NCI-H128 (cell line): ENCODE results near the gene DNAH10.

Experiments
- DNase-seq: peaks from one replicate; lab custom pipeline; 2025; ENCODE audit not compliant: unreplicated experiment; lab: John Stamatoyannopoulos, UW

The DNAH10 gene

GRCh38 chr12:123840765-123841425 is 78.8 kb downstream of the DNAH10 start:
- no peak for DNase-seq

DNA sequence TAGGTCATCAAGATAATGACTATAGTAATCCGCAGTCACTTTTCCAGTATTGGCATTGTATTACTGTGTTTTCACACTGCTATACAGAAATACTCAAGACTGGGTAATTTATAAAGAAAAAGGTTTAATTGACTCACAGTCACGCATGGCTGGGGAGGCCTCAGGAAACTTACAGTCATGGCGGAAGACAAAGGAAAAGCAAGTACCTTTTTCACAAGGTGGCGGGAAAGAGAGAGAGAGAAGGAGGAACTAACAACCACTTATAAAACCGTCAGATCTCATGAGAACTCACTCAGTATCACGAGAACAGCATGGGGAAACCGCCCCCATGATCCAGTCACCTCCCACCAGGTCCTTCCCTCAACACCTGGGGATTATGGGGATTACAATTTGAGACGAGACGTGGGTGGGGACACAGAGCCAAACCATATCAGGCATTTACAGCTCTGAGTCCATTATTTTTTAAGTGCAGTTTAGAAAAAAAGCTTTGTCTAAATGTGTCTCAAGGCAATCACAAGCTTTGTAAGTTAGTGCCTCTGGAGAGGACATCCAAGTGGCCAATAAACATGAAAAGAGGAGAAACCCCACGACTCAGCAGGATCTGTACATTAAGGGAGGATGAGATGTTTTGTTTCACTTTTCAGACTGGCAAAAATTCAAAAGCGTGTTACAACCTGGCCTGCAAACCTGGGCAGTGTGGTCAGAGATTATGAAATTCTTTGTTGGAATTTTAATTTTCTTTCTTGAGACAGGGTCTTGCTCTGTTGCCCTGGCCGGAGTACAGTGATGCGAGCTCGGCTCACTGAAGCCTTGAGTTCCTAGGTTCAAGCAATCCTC is 82.0 kb downstream of the DNAH10 start:
- DNase-seq, result no peak

- DNase-seq, result no peak
Observed at GRCh38 chr12:123845881-123846280, 83.8 kb downstream of the DNAH10 start.

DNA sequence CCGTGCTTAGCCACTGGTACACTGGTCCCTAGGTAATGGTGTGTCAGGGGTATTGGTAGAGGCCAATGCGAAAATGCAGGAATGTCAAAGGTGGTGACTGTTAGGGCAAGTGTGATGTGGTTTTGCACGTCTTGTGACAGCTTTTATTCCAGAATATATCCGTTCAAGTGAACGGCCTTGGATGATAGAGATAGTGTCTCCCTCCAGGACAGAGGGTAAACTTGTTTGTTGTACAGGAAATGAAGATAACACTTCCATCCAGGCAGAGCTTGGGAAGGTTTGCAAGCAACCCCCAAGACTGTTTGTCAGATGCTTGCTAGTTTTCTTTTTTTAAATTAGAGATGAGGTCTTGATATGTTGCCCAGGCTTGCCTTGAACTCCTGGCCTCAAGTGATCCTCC is 84.2 kb downstream of the DNAH10 start:
- DNase-seq, result no peak

DNA sequence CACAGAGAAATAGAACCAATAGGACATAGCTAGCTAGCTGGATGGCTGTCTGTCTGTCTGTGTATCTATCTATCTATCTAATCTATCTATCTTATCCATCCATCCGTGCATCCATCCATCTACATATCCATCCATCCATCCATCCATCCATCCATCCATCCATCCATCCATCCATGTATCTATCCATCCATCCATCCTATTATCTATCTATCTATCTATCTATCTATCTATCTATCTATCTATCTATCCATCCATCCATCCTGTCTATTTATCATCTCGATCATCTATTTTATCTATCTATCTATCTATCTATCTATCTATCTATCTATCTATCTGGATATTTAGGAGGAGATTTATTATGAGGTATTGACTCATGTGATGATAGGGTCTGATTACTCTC is 84.9 kb downstream of the DNAH10 start:
- no peak for DNase-seq

DNA sequence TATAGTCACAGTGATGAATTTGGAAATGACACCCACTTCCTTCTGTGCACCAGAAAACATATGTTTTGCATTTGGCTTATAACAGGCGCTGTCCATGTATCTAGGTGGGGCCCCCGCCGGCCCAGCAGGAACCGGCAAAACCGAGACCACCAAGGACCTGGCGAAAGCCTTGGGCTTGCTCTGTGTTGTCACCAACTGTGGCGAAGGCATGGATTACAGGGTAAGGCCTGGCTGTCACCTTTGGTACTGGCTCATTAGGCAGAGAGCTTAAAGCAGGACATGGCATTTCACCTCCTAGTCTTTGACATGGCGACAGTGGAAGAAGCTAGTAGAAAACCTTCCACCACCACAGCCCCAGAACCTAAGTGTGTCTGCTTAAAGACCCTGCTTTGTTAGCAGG is 85.8 kb downstream of the DNAH10 start:
- DNase-seq, result no peak

DNA sequence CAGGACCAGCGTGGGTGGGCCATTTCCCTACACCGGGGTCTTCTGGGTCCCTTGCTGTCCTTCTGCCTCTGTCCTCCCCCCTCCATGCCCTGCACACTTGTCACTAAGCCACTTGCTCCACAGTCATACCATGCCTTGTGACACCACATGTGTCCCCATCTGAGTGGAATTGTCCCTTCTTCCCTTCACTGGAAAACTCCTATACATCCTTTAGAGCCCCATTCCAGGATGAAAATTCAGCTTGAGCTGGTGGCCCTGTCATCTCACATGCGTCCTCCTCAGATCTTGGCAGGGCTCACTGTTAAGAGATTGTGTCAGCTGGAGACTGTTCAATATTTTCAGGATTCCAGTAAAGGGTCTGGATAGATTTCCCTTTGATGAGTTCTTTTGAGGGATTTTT is 87.4 kb downstream of the DNAH10 start:
- DNase-seq, result no peak

DNA sequence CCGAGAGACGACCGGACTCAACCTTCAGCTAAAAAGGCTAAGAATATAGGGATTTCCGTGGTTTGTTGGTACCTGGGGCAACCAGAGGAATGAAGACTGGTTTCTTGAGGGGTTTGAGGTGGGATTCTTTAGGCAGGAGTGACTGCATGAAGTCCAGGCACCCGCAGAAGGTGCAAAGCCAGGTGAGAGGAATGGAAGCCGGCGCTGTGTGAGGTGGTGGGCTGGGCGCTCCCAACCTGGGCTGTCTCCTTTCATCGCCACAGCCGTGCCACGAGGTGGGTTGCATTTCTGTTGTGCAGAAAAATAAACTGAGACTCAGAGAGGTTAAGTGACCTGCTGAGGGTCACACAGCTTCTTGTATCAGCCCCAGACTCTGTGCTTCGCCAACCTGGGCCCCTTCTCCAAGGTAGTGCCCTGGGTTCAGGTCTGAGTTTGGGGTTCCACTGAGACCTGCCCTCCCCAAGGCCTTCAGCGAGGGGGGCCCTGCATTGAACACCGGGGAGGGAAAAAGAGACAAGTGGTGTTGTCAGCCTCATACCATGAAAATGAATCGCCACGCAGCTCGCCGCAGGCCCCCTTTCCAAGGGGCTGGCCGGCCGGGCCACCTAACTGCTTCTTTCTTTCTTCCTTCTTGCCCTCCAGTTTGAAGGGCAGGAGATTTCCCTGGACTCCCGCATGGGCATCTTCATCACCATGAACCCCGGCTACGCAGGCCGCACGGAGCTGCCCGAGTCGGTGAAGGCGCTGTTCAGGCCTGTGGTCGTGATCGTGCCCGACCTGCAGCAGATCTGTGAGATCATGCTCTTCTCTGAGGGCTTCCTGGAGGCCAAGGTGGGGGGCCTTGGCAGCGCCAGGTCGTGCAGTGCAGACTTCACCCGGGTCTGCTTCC is 88.4 kb downstream of the DNAH10 start:
- DNase-seq, result no peak

DNA sequence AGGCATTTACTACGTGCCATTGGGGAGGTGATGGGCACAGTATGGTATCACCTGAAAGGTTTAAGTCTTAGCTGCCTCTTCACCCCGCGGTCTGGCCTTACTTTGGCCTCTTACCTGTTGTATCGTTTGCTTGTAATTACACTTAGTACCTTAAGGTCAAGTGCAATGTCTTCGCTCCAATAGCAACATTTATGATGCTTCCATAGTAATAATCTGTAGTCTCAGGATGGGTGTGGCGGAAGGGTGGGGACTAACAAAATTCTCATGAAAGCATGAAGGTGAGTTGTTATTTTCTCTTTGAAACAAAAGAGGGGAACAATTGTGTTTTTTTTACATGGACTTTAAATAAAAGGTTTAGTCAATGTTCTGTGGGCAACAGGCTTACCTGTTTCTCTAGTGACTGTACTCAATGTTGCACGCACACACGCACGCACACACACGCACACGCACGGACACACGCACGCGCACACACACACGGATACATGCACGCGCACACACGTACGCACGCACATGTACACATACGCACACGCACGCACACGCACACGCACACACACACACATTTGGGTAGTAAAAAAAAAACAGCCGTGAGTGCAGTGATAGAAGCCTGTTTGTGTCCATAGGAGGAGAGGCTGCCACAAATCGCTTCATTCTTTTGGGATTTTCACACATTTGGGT is 91.4 kb downstream of the DNAH10 start:
- no peak for DNase-seq

GRCh38 chr12:123854232-123854631 is 92.1 kb downstream of the DNAH10 start:
- DNase-seq, result no peak

DNA sequence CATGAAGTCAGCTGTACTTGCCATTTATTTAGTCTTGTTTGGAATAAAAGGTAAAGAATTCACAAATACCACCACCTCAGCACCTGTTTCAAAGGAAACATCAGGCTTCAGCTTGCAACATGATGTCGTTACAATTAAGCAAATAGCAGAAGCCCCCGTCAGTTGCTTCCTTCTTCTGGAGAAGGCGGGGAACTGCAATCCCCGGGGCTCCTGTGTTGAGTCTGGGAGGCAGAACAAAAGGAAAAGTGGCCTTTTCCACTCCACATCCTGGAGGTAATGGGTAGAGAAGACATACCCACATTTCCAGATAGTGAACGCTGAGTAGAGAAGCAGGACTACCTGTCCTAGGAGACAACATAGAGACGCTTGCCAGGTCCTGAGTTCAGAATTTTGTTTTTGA is 92.8 kb downstream of the DNAH10 start:
- DNase-seq, result no peak

DNA sequence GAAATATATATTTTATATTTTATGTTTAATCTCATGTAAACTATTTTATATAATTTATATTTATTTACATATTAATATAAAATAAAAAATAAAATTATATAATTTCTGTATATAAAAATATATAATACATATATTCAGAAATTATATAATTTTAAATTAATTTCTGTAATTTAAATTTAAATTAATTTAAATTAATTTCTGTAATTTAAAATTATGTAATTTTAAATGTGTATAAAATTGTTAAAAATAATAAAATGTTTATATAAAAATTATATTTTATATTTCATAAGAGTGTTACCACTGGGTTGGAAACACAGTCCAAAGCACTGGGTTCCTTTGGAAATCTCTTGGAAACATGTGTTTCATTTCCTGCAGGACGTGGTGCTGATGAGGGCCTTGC is 94.6 kb downstream of the DNAH10 start:
- no peak for DNase-seq

GRCh38 chr12:123858176-123858575 is 96.1 kb downstream of the DNAH10 start:
- no peak for DNase-seq

DNA sequence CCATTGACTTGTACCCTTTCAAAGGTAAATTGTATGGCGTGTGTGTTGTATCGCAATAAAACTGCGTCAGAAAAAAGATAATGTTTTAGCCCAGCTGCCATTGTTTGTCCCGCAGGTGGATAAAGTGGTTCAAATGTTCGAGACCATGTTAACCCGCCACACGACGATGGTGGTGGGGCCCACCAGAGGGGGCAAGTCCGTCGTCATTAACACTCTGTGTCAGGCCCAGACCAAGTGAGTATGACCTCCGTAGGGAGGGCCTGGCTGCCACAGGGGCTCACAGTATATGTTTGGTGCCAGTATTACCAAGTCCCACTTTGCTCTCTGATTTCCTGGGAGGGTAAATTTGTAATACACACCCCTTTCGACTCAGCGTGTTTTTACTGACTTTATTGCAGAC is 96.9 kb downstream of the DNAH10 start:
- no peak for DNase-seq

DNA sequence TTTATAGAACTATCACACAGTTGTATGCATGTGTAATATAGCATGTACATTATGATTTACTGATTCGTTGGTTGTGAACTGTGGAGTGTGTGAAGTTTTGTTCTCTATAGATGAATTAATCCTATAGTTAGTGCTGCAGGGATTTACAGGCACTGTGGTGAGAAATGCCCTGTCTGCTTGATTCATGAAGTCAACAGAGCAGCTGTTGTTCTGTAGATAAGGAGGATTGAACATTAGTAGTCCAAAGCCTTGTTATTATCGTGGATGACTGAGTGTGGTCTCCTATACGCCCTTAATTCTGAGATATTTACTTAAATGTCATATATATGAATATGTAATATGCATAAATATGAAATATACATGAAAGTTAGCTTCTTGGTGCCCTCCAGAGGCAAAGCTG is 98.3 kb downstream of the DNAH10 start:
- no peak for DNase-seq

DNA sequence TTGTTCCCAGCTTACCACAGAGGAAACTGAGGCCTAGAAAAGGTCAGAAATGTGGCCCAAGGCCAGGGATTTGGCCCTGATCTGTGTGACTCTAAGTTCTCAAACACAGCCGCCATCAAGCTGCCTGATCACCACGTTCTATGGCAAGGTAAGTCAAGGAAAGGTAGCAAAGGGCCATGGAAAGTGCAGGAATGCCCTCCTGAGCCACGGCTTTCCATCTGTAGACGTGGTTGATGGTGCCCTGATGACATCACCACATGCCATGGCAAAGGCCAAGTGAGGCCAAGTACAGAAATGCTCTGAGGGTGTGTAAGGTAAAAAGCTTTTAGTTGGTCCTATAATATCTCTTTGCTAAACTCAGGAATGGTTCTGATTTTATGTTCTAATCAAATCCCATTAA is 99.3 kb downstream of the DNAH10 start:
- DNase-seq, result no peak

GRCh38 chr12:123867141-123867540 is 105.0 kb downstream of the DNAH10 start:
- DNase-seq, result no peak

- no peak for DNase-seq
Observed at GRCh38 chr12:123868791-123869190, 106.7 kb downstream of the DNAH10 start.

- DNase-seq, result no peak
Observed at GRCh38 chr12:123873793-123874192, 111.7 kb downstream of the DNAH10 start.

DNA sequence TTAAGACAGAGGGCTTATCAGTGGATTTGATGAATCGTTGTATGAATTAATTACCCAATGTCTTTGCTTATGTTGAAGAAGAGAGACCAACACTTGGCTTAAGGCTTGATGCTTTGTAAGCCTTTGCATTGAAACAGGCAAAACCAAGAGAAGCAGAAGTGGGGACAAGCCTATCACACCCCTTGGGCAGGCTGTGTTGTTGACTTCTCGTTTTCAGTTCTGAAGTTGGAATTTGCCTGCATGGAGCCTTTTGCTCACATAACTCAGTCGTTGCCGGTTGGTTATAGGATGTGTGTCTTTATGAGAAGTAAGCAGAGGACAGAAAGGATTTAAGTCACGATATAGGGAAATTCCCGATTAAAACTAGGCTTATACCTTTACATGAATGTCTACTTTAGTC is 115.9 kb downstream of the DNAH10 start:
- DNase-seq, result no peak

DNA sequence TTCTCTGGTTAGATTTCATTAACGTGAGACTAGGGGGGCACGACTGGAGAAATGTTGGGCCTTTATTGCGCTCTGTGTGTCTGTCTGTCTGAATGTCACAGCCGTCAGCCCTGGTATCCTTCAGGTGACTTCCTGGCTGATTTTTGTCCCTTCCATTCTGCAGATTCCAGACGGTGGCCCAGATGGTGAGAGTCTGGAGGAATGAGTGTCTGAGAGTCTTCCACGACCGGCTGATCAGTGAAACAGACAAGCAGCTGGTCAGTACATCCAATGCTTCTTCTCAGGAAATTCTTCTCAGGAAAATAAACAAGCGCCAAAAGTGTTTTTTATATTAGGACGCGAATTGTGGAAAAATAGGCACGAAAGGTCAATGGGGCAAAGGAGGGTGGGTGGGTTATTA is 117.0 kb downstream of the DNAH10 start:
- DNase-seq, result no peak
